SJCRH30 (cell line): ENCODE data around the gene RAB11FIP2. TPM values are rescaled to one million over a fixed set of nuclear protein-coding genes. Genes with fewer than 3 reads are reported as not detected.
A peak's percentile ranks its signal among the peaks of the same experiment; 100 is the strongest.

ENCODE experiments used
- DNase-seq, 2 experiments: peaks; one replicate each; pipeline ENCODE4 v3.0.0-alpha.2; 2015 to 2020
- H3K27ac ChIP-seq: fragments of 250-450 bp; sonication (Bioruptor Pico); 2 replicates; pipeline ENCODE4 v1.5.1; 2020; ENCODE audit warnings: mild to moderate bottlenecking, moderate library complexity
- H3K27me3 ChIP-seq: fragments of 250-450 bp; sonication (Bioruptor Pico); 2 replicates; pipeline ENCODE4 v1.5.1; 2020; ENCODE audit warnings: mild to moderate bottlenecking, moderate library complexity
- H3K36me3 ChIP-seq: fragments of 250-450 bp; sonication (Bioruptor Pico); 2 replicates; pipeline ENCODE4 v1.5.1; 2020; ENCODE audit warnings: mild to moderate bottlenecking, moderate library complexity
- H3K4me1 ChIP-seq: fragments of 250-450 bp; sonication (Bioruptor Pico); 2 replicates; pipeline ENCODE4 v1.5.1; 2020; ENCODE audit warnings: mild to moderate bottlenecking, moderate library complexity
- H3K4me3 ChIP-seq: fragments of 250-450 bp; sonication (Bioruptor Pico); 2 replicates; pipeline ENCODE4 v1.5.1; 2020; ENCODE audit warnings: mild to moderate bottlenecking, moderate library complexity
- H3K9me3 ChIP-seq: fragments of 250-450 bp; sonication (Bioruptor Pico); replicated peaks from 2 replicates; pipeline ENCODE4 v1.5.1; 2020; ENCODE audit warnings: mild to moderate bottlenecking, moderate library complexity
- total RNA-seq: library from RNA; depleted of rRNA; stranded (reverse); fragments of >200 nt; shearing (Covaris generic); gene quantifications from 2 replicates; pipeline ENCODE4 v1.2.3, GENCODE V29; 2014

RAB11FIP2 gene
- total RNA-seq, 1 experiment from 2014 or later: 26.6 TPM

DNA sequence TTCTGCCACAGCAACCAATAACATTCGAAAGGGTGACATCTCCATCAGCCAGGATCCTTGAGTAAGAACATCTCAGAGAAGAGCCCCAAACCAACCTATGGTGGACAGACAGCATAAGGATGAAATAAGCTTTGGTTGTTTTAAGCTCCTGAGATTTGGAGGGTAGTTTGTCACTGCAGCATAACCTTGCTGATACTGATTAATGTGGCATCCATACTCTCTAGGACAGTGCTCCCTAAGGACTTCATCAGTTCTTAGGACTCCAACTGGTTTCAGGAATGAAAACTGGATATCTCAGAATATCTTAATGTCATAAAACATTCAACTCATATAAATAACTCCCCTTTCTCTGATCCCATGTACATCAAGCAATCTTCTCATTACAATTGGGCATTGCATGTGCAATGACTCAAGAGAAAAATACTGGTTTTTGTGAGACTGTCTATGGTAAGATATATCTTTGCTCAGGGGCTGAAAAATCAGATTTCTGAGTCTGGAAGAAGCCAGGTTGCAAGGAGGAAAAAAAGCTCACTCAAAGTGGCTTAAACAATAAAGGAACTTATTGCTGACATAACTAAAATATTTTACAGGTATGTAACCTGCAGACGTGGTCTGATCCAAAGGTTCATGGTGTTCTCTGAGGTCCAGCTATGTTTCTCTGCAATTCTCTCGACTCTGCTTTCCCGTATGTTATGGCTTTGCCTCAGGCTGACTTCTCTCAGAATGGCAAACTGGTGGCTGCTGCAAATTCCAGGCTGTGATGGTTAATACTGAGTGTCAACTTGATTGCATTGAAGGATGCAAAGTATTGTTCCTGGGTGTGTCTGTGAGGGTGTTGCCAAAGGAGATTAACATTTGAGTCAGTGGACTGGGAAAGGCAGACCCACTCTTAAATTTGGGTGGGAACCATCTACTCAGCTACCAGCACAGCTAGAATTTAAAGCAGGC is 65.7 kb downstream of the RAB11FIP2 start:
- H3K9me3 ChIP-seq: no peaks in the 10 kb centered on the region
- H3K27me3 ChIP-seq: no peaks in the 10 kb centered on the region
- no peak for DNase-seq
- no peak overlapping the region for H3K27ac ChIP-seq
- no peak overlapping the region for H3K4me3 ChIP-seq
- no peaks in the 10 kb centered on the region for H3K36me3 ChIP-seq
- H3K4me1 ChIP-seq: no peaks in the 10 kb centered on the region

DNA sequence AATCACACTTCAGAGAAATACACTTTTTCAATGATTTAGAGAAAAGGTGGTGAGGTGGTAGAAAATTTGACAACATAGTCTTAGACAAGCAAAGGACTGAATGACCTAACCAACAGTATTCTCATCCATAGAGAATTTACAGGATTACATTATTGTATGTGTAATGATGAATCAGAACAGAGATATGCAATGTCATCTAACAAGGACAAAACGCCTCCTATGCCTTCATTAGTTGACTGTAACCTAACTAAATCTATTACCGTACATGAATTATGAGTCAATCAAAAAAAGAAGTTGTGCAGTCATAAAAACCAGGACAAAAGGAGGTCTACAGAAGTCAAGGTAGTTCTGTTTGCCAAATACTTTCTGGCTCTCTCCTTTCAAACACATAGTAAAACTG is 66.5 kb downstream of the RAB11FIP2 start:
- Histone ChIP-seq H3K27ac (no peak overlapping the region), H3K4me1 (no peaks in the 10 kb centered on the region), H3K4me3 (no peak overlapping the region), H3K9me3 (no peaks in the 10 kb centered on the region), H3K36me3 (no peaks in the 10 kb centered on the region), H3K27me3 (no peaks in the 10 kb centered on the region)
- no peak for DNase-seq

DNA sequence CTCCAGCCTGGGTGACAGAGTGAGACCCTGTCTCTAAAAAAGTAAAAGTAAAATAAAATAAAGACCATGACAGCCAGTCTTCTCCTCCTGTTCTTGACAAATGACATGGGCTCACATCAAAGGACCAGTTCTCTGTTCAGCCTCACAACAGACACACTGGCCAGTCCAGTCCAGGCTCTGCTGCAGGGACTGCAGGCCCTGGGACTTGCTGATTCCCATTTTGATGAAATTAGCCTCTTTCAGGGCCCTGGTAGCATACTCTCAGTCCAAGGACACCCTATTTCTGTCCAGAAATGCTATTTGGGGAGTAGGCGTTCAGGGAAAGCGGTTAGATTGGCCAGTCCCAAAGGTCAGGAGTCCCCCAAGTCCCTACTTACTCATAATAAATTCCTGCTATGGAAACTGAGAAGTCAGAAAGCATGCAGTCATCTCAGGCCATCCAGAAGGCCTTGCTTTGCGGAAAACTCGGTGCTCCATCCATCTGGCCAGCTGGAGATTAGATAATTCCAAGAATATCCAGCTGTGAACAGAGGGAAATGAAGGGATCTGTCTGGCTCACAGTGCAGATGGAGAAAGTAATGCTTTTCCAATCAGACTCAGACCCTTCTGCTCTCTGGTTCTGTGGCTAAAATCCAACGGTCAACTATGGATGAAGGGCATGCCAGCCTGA is 74.4 kb downstream of the RAB11FIP2 start:
- DNase-seq: no peak
- peaks cover 11% of the 10 kb centered on the region for H3K4me1 ChIP-seq
- H3K4me3 ChIP-seq: no peak overlapping the region
- H3K27me3 ChIP-seq: no peaks in the 10 kb centered on the region
- H3K36me3 ChIP-seq: no peaks in the 10 kb centered on the region
- H3K27ac ChIP-seq: no peak overlapping the region
- no peaks in the 10 kb centered on the region for H3K9me3 ChIP-seq

DNA sequence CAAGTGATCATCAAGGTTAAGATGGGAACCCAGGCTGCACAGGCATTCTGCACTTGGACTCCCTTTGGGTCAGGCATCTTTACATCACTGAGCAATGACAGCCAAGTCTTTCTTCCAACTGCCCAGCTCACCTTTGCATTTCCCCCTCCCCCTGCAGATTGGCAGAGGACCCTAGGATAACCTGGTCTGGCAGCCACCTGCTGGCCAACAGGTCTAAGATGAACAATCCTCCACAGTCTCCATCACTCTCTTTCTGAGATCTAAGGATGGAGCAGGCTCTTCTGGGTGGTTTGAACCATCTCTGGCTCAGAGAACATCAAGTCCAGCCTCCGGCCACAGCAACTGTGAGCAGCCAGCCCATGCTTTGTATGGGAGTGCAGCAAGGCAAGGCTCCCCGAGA is 75.8 kb downstream of the RAB11FIP2 start:
- Histone ChIP-seq H3K4me1 (peaks cover 20% of the 10 kb centered on the region), H3K36me3 (no peaks in the 10 kb centered on the region), H3K27ac (no peak overlapping the region), H3K27me3 (no peaks in the 10 kb centered on the region), H3K4me3 (no peak overlapping the region), H3K9me3 (no peaks in the 10 kb centered on the region)
- no peak for DNase-seq

DNA sequence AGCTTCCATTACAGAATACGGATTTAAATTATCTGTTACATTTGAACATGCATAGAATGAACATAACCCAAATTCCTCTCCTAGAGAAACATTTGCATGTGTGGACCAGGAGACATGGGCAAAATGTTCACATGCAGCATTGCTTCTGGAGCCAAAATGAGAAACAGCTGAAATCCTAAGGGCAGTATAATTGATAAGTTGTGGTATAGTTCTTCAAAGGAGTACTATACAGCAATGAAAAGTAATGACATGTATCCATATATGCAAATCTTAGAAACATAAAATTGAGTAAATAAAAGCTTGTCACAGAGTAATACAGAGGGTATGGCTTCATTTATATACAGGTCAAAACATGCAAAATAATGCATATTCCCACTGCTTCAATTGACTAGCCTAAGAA is 77.1 kb downstream of the RAB11FIP2 start:
- no peaks in the 10 kb centered on the region for H3K27me3 ChIP-seq
- DNase-seq: no peak
- no peaks in the 10 kb centered on the region for H3K36me3 ChIP-seq
- H3K9me3 ChIP-seq: no peaks in the 10 kb centered on the region
- H3K4me1 ChIP-seq: peaks cover 20% of the 10 kb centered on the region
- H3K4me3 ChIP-seq: no peak overlapping the region
- no peak overlapping the region for H3K27ac ChIP-seq

DNA sequence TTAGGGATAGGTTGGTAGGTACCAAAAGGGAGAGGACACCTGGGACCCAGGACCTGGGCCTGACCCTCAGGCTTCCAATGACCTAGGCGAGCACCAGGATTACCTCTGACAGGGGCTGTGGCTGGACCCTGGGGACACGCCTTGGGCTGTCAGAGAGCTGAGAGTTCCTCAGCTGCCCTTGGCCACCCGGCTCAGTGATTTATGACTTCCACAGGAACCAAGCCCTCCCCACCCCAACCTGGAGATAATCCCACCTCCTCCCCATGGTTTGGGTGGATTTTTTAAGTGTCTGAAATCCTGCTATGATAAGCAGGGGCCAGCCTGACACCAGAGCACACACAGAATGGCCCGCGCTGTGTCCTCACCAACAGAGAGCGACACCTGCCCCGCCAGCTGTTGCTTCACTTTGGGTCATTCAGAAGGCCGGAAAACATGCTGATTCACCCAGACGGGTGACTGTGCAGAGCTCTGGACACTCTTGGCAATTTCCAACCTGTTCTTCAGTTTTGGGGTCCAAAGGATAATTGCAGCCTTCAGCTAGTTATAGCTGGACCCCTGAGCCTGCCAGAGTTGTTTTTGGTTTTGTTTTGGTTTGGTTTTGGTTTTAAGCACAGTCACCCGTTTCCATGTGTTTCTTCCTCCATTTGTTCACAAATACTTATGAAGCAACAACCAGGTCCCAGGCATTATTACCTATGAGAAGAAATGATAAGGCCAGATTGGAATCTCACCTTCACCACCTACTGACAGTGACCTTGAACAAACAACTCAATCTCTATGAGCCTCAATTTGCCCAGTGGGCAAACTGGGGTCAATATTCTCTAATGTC is 78.2 kb downstream of the RAB11FIP2 start:
- Histone ChIP-seq H3K9me3 (no peaks in the 10 kb centered on the region), H3K27me3 (no peaks in the 10 kb centered on the region), H3K27ac (peak overlapping the region; percentile 26), H3K4me1 (peaks cover 20% of the 10 kb centered on the region), H3K4me3 (no peak overlapping the region), H3K36me3 (no peaks in the 10 kb centered on the region)
- peak; percentile 72 to 86 for DNase-seq

DNA sequence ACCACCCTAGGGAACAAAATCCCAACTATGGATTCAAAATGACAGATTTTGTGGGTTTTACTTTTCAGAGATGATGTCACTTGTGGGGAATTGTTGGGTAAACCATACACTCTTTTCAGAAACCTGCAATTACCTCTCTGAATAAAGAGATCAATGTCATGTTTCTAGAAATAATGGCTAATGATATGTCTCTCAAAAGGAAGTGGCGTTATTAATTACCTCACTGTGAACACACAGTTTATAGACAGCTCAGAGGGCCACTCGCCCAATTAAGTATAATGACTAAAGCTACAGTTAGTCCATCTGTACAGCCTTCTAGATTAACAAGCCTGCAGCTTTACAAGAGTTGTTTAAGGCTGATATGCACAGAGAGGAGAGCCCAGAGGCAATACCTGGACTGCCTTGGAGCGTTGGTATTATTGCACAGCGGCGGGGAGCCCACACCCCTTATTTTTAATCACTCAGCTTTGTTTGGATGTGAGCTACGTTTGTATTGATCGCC is 79.5 kb downstream of the RAB11FIP2 start:
- Histone ChIP-seq H3K27ac (no peak overlapping the region), H3K27me3 (no peaks in the 10 kb centered on the region), H3K36me3 (no peaks in the 10 kb centered on the region), H3K4me1 (peaks cover 20% of the 10 kb centered on the region), H3K4me3 (no peak overlapping the region), H3K9me3 (no peaks in the 10 kb centered on the region)
- DNase-seq: no peak

DNA sequence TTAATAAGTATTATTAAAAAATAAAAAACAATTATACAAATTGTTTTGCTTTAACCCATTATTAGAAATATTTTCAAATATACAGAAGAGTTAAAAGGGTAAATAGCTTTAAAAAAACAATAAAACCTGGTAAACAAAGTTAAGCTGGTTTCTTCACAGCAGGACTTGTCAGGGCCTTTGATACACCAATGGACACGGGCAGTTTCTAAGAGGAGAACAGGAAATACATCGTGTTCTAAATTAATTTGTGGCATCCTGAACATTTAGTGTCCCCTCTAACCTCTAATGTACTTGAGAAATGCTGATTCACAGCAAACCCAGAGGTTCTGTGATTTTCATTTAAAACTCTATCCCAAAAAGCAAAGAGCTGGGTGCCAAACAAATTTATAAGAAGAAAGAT is 80.8 kb downstream of the RAB11FIP2 start:
- no peak for DNase-seq
- no peaks in the 10 kb centered on the region for H3K9me3 ChIP-seq

DNA sequence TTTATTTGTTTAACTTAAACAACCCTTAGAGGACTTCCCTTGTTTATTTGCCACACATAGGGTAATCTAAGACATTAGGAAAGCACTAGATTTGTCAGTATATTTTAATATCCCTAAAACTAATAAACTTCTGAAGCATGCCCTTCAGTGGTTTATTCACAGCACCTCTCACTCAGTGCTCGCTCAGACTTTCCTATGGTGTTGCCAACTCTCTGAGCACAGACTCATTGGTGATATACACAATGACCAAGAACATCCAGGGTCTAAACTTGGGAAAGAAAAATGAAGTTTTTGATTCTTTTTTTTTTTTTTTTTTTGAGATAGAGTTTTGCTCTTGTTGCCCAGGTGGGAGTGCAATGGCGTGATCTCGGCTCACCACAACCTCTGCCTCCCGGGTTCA is 82.2 kb downstream of the RAB11FIP2 start:
- H3K4me1 ChIP-seq: peaks cover 20% of the 10 kb centered on the region
- H3K9me3 ChIP-seq: no peaks in the 10 kb centered on the region
- H3K36me3 ChIP-seq: no peaks in the 10 kb centered on the region
- H3K27me3 ChIP-seq: 0 out of 2 replicates have a peak, but pooled peaks cover 2% of the 10 kb centered on the region
- no peak overlapping the region for H3K27ac ChIP-seq
- no peak for DNase-seq
- no peak overlapping the region for H3K4me3 ChIP-seq

More for the DNA sequence above, 80.8 kb downstream of the RAB11FIP2 start:
- Histone ChIP-seq H3K36me3 (no peaks in the 10 kb centered on the region), H3K4me1 (peaks cover 20% of the 10 kb centered on the region), H3K4me3 (no peak overlapping the region), H3K27me3 (no peaks in the 10 kb centered on the region), H3K27ac (no peak overlapping the region)

DNA sequence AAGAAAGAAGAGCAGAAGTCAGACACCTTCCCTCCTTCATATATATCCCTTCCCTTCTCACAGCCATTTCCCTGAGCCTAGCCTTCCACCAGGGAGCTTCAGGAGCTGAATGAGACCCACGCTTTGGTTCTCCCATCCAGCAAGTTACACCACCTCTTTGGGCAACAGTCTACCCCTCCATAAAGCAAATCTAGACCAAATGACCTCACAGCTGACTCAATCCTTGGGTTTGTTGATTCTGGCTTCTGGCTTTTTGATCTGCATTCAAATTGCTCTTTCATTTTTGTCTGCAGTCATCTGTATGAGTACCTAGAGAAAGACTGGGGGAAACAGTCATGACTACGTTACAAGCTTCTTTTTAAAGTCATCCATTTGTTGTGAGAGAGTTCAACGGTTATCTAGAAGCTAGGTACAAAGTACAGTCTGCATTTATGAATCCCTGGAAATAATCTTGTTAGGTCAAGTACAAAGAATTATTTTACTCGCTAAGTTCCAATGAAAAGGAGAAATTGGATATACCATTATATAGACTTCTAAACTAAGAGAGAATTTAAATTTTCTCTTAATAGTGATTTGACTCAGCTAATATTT is 86.3 kb downstream of the RAB11FIP2 start:
- Histone ChIP-seq H3K36me3 (no peaks in the 10 kb centered on the region), H3K27me3 (0 out of 2 replicates have a peak, but pooled peaks cover 2% of the 10 kb centered on the region)
- DNase-seq: no peak

DNA sequence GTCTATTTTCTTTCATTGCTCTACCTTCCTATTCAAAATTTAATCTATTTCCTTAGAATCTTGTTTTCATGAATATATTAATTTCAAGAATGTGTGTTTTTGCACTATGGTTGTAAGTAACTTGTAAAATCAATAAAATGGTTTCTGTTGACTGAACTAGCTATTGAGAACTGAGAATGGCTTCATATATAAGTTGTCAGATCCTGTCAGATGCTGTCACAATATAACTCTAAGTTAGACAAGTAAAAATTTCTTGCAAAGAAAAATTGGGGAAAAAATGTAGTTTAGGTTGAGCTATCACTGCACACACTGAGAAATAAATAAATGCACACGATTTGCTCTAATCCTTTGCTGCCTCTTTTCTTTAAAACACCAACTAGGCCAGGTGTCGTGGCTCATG is 89.8 kb downstream of the RAB11FIP2 start:
- Histone ChIP-seq H3K36me3 (no peaks in the 10 kb centered on the region), H3K4me3 (no peak overlapping the region), H3K27me3 (0 out of 2 replicates have a peak, but pooled peaks cover 2% of the 10 kb centered on the region), H3K27ac (no peak overlapping the region), H3K4me1 (no peaks in the 10 kb centered on the region), H3K9me3 (no peaks in the 10 kb centered on the region)
- DNase-seq: no peak

More for the DNA sequence above, 86.3 kb downstream of the RAB11FIP2 start:
- H3K4me1 ChIP-seq: no peaks in the 10 kb centered on the region
- H3K27ac ChIP-seq: no peak overlapping the region
- H3K9me3 ChIP-seq: no peaks in the 10 kb centered on the region
- no peak overlapping the region for H3K4me3 ChIP-seq

DNA sequence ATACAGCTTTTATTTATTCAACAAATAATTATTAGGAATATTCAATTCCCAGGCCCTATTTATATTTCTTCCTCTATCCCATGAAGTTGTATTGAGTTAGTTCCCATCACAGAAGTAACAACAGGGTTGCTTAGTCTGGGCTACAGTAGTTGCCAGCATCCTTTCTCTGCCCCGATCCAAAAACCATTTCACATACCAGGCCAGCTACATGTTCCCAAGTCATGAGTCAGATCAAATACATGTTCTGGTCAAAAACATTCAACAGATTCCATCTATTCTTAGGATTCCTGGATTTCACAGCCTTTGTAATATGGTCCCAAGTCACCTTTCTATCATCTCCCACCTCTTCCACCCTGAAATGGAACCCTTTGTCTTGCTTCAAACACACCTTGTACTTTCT is 91.6 kb downstream of the RAB11FIP2 start:
- Histone ChIP-seq H3K27ac (no peak overlapping the region), H3K4me3 (no peak overlapping the region), H3K27me3 (0 out of 2 replicates have a peak, but pooled peaks cover 2% of the 10 kb centered on the region), H3K4me1 (no peaks in the 10 kb centered on the region), H3K9me3 (no peaks in the 10 kb centered on the region), H3K36me3 (no peaks in the 10 kb centered on the region)
- no peak for DNase-seq
